GM19438 (cell line): ENCODE data around the gene SRD5A1.

Experiments
- ATAC-seq: cut with Tn5 transposase; IDR thresholded peaks from one replicate; pipeline ENCODE4 v1.9.1; 2021; ENCODE audit warnings: low read depth; ENCODE audit not compliant: unreplicated experiment

Gene SRD5A1

GRCh38 chr5:6603643-6604042 lies 29.6 kb upstream of the SRD5A1 start:
- ATAC-seq = no peak

GRCh38 chr5:6604341-6604740 lies 28.9 kb upstream of the SRD5A1 start:
- no peak for ATAC-seq

GRCh38 chr5:6604946-6605345 lies 28.3 kb upstream of the SRD5A1 start:
- no peak for ATAC-seq

- ATAC-seq = no peak
These were observed 26.2 kb upstream of the SRD5A1 start for GRCh38 chr5:6606884-6607558.

- no peak for ATAC-seq
These were observed 25.7 kb upstream of the SRD5A1 start for GRCh38 chr5:6607559-6607936.

- ATAC-seq = no peak
These were observed 25.2 kb upstream of the SRD5A1 start for GRCh38 chr5:6608016-6608415.

- ATAC-seq = no peak
These were observed 21.6 kb upstream of the SRD5A1 start for GRCh38 chr5:6611334-6612256.

GRCh38 chr5:6615034-6615815 lies 18.0 kb upstream of the SRD5A1 start:
- ATAC-seq = no peak

- ATAC-seq = no peak
These were observed 16.6 kb upstream of the SRD5A1 start for GRCh38 chr5:6616632-6617031.

- no peak for ATAC-seq
These were observed 10.0 kb upstream of the SRD5A1 start for GRCh38 chr5:6623228-6623627.

GRCh38 chr5:6623941-6624340 lies 9.3 kb upstream of the SRD5A1 start:
- no peak for ATAC-seq

- no peak for ATAC-seq
These were observed 6.7 kb upstream of the SRD5A1 start for GRCh38 chr5:6626508-6626907.

GRCh38 chr5:6631441-6631840 lies 1.8 kb upstream of the SRD5A1 start:
- ATAC-seq = no peak

GRCh38 chr5:6632324-6632887 lies 834 bp upstream of the SRD5A1 start:
- ATAC-seq = peak; percentile 26

GRCh38 chr5:6633469-6634245 lies 417 bp downstream of the SRD5A1 start:
- peak; percentile 49 for ATAC-seq

- no peak for ATAC-seq
These were observed 1.1 kb downstream of the SRD5A1 start for GRCh38 chr5:6634306-6634705.

- no peak for ATAC-seq
These were observed 1.7 kb downstream of the SRD5A1 start for GRCh38 chr5:6634788-6635430.

- ATAC-seq = no peak
These were observed 3.1 kb downstream of the SRD5A1 start for GRCh38 chr5:6636293-6636692.

- no peak for ATAC-seq
These were observed 3.8 kb downstream of the SRD5A1 start for GRCh38 chr5:6637022-6637421.

GRCh38 chr5:6637590-6637989 lies 4.3 kb downstream of the SRD5A1 start:
- no peak for ATAC-seq
